HFF-Myc (cell line): Measurements from ENCODE around the gene PREB.
A peak's percentile ranks its signal among the peaks of the same experiment; 100 is the strongest.
"Not testable (repeated sequence)": the region's sequence is repeated elsewhere in the genome, so short reads cannot be mapped to it uniquely, and the experiment has no call there.

Experiments
- DNase-seq: peaks from one replicate; pipeline ENCODE4 v3.0.0-alpha.2; 2011; ENCODE audit warnings: low read depth; ENCODE audit errors: extremely low read depth
- H3K4me3 ChIP-seq: replicated peaks from 2 replicates; pipeline ENCODE4 v1.5.1; 2011; ENCODE audit warnings: low read depth, mild to moderate bottlenecking, control low read depth, low read length
- TF ChIP-seq, protein P1 (sequence below): IDR thresholded peaks from 2 replicates; pipeline ENCODE4 v1.5.1; 2012; ENCODE audit warnings: mild to moderate bottlenecking, low read depth, low read length, control low read depth; ENCODE audit errors: missing control alignments

PREB gene, protein sequence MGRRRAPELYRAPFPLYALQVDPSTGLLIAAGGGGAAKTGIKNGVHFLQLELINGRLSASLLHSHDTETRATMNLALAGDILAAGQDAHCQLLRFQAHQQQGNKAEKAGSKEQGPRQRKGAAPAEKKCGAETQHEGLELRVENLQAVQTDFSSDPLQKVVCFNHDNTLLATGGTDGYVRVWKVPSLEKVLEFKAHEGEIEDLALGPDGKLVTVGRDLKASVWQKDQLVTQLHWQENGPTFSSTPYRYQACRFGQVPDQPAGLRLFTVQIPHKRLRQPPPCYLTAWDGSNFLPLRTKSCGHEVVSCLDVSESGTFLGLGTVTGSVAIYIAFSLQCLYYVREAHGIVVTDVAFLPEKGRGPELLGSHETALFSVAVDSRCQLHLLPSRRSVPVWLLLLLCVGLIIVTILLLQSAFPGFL

DNA sequence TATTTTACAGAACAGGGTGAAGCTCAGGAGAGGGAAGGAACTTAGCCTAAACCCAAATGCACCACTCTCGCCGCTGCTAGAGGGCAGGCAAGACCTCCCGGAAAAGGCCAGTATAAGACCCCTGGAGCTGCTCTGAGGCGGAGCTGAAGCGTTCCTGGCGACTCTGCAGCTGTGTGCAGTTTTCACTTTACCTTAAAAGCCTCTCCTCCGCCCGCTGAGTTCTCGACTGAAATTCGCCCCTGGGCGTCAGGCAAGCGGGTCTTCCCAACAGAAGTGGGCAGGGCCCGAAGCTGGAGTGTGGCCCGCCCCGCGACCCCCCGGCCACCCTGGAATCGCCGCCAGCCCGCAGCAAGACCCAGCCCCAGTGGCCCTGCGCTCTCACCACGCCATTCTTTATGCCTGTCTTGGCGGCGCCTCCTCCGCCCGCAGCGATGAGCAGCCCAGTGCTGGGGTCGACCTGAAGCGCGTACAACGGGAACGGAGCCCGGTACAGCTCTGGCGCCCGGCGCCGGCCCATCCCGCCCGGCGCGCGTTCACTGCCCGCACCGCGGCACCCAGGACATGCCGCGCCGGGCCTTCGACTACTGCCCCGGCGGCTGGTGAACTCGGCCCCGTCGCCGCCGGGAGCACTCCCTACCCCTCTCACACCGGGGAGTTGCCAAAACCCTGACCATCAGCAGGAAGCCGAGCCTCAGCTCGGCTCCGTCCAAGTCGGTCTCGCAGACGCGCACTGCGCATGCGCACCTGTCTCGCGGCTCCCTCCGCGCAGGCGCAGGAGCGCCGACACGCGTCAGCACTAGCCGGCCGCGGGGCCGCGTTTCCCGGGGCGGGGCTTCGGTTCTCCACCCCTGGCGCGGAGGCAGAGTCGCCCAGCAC lies at the start of gene PREB:
Gene PREB, minus strand, starts transcription at position 732 of the 876 bp plus-strand sequence. Its CDS starts 215 bp downstream, at position 517.
- TF ChIP-seq, protein P1, sequence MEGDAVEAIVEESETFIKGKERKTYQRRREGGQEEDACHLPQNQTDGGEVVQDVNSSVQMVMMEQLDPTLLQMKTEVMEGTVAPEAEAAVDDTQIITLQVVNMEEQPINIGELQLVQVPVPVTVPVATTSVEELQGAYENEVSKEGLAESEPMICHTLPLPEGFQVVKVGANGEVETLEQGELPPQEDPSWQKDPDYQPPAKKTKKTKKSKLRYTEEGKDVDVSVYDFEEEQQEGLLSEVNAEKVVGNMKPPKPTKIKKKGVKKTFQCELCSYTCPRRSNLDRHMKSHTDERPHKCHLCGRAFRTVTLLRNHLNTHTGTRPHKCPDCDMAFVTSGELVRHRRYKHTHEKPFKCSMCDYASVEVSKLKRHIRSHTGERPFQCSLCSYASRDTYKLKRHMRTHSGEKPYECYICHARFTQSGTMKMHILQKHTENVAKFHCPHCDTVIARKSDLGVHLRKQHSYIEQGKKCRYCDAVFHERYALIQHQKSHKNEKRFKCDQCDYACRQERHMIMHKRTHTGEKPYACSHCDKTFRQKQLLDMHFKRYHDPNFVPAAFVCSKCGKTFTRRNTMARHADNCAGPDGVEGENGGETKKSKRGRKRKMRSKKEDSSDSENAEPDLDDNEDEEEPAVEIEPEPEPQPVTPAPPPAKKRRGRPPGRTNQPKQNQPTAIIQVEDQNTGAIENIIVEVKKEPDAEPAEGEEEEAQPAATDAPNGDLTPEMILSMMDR, result peak; percentile 30
- H3K4me3 ChIP-seq, result peak within 1 kb of the TSS; percentile 94
- peak; percentile 79 for DNase-seq

DNA sequence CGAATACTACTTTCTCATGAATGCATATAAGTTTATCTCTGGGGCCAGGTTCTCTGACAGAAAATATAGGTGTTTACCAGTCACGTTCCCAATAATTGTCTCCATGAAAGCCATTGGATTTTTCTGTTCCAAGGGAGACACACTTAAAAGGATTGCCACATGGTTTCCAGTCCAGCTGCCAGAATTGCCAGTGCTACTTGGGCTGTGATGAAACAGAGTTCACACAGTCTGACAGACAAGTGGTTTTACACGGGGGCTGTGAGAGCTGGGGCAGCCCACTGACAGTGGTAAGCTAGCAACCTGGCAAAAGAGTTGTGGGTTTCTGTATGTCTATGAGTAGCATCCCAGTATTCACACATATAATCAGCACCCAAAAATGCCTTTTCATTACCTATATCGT lies 49.7 kb upstream of the PREB start:
- DNase-seq, result no peak
- TF ChIP-seq, protein P1, result no peak
- no peak overlapping the region for H3K4me3 ChIP-seq

DNA sequence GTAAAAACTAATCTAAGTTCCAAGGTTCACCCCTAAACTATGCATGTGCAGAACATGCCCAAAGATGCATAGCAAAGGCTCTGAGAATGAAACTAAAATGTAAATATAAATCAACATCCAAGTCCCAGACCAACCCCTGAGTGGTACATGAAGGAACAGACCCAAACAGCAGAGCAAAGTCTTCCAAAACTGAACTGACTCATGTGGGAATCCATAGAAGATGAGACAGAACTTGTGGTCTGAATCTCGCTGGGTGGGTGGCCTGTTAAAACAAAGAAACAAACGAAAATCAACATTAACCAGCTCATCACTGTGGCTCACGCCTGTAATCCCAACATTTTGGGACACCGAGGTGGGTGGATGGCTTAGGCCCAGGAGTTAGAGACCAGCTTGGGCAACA lies 47.9 kb upstream of the PREB start:
- TF ChIP-seq, protein P1, result no peak
- no peak overlapping the region for H3K4me3 ChIP-seq
- DNase-seq, result no peak

DNA sequence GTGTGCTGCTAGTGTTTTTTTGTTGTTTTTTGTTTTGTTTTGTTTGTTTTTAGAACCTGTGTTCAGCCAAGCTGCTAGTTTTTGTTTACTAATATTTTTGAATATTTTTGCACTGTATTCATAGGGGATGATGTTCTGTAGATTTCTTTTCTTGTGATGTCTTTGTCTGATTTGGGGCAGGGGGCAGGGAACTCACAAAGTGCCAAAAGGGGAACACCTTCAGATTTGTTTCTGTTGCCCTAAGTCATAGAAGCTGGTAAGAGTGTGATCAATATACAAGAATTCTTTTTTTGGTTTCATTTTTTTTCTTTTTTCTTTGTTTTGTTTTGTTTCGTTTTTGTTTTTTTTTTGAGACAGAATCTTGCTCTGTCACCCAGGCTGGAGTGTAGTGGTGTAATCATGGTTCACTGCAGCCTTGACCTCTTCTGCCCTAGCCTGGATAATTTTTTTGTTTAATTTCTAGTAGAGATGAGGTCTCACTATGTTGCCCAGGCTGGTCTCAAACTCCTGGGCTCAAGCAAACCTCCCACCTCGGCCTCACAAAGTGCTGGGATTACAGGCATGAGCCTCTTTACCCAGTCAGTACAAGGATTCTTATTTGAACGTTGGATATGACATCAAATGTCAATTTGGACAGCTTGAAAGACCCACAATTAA lies 45.0 kb upstream of the PREB start:
- TF ChIP-seq, protein P1, result no peak
- DNase-seq, result no peak
- no peak overlapping the region for H3K4me3 ChIP-seq

DNA sequence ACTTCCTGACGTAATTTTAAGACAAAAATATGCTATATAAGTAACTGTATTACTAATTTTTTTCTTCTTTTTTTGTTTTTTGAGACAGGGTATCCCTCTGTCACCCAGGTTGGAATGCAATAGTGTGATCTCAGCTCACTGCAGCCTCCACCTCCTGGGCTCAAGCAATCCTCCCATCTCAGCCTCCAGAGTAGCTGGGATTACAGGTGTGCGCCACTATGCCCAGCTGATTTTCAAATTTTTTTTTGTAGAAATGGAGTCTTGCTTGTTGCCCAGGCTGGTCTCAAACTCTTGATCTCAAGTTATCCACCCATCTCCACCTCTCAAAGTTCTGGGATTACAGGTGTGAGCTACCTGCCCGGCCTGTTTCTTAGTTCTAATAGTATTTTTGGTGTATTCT lies 44.0 kb upstream of the PREB start:
- no peak overlapping the region for H3K4me3 ChIP-seq
- no peak for DNase-seq
- TF ChIP-seq, protein P1, result no peak

DNA sequence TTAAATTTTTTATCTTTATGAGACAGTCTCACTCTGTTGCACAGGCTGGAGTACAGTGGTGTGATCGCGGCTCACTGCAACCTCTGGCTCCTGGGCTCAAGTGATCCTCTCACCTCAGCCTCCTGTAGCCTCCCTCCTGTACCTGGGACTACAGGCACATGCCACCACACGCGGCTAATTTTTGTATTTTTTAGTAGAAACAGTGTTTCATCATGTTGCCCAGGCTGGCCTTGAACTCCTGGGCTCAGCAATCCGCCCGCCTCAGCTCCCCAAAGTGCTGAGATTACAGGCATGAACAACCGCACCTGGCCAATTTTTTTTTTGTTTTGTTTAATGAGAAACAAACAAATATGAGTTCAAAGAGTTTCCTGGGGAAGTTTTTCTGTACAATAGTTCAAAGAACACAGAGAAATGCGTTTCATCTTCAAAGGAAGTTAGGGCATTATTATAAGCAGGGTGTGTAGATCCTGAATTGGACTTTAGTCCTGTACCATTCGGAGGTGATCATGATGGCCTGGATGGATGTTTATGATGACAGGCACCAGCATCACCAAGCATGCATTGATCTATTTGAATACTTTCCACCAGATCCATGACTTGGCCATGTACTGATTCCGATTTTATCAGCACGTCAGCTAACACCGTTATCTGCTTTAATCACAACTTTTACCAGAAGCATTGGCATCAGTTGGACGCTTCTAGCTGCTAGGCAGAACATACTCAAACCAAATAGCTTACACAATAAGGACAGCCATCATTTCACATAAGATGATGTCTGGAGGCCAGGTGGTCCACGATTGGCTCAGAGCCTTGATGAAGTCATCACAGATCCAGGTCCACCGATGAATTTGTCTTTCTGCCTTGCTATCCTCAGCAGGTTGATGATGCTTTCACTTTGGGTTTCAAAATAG lies 43.3 kb upstream of the PREB start:
- no peak for DNase-seq
- H3K4me3 ChIP-seq, result no peak overlapping the region
- TF ChIP-seq, protein P1, result no peak

DNA sequence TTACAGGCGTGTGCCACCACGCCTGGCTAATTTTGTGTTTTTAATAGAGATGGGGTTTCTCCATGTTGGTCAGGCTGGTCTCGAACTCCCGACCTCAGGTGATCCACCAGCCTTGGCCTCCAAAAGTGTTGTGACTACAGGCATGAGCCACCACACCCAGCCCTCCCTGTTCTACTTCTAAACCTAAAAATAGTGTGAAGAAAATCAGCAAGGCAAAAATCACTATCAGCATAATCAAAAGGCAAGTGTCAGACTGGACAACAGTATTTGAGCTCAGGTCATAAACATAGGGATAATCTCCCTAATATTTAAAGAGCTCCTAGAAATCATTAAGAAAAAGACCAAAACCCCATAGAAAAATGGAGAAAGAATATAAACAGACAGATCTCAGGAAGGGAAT lies 41.3 kb upstream of the PREB start:
- H3K4me3 ChIP-seq, DNase-seq: not testable (repeated sequence)
